ENCODE data around the gene FAM3A.
A peak's percentile ranks its signal among the peaks of the same experiment; 100 is the strongest.

The FAM3A gene

GRCh38 chrX:154526901-154527675 lies 11.1 kb upstream of the FAM3A start:
- no peaks in the 10 kb centered on the region for H3K27me3 ChIP-seq (ENCODE audit: control insufficient read depth, low read length)
- peaks cover 14% of the 10 kb centered on the region for H3K4me1 ChIP-seq (ENCODE audit: control insufficient read depth, low read length)
- H3K36me3 ChIP-seq (ENCODE audit: control insufficient read depth, low read length): no peaks in the 10 kb centered on the region
- H3K79me2 ChIP-seq (ENCODE audit: control insufficient read depth, low read length): no peaks in the 10 kb centered on the region
- no peaks in the 10 kb centered on the region for H3K9me2 ChIP-seq (replicated peaks; ENCODE audit: control insufficient read depth, low read length)
- peak overlapping the region; percentile 37; the same call in 1 of the 2 replicates for H3K27ac ChIP-seq (ENCODE audit: low read depth, low read length)
- H3K4me2 ChIP-seq (ENCODE audit: low read length): peak overlapping the region; percentile 75
- H4K20me1 ChIP-seq (ENCODE audit: control insufficient read depth, insufficient read depth, low read depth, low read length): no peaks in the 10 kb centered on the region
- no peaks in the 10 kb centered on the region for H3F3A ChIP-seq (ENCODE audit: control insufficient read depth, insufficient read depth)
- peak overlapping the region; percentile 68 for H3K4me3 ChIP-seq (ENCODE audit: low read length)
- TF ChIP-seq EZH2phosphoT487 (IDR thresholded peaks at IDR 0.05; ENCODE audit: borderline replicate concordance, low read length): no peak
- TF ChIP-seq, protein P1, sequence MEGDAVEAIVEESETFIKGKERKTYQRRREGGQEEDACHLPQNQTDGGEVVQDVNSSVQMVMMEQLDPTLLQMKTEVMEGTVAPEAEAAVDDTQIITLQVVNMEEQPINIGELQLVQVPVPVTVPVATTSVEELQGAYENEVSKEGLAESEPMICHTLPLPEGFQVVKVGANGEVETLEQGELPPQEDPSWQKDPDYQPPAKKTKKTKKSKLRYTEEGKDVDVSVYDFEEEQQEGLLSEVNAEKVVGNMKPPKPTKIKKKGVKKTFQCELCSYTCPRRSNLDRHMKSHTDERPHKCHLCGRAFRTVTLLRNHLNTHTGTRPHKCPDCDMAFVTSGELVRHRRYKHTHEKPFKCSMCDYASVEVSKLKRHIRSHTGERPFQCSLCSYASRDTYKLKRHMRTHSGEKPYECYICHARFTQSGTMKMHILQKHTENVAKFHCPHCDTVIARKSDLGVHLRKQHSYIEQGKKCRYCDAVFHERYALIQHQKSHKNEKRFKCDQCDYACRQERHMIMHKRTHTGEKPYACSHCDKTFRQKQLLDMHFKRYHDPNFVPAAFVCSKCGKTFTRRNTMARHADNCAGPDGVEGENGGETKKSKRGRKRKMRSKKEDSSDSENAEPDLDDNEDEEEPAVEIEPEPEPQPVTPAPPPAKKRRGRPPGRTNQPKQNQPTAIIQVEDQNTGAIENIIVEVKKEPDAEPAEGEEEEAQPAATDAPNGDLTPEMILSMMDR (IDR thresholded peaks at IDR 0.05; ENCODE audit: low read depth, low read length, poor library complexity, severe bottlenecking): peak; percentile 42
- no peaks in the 10 kb centered on the region for H3K9me3 ChIP-seq (ENCODE audit: control insufficient read depth, insufficient read depth, low read length)

DNA sequence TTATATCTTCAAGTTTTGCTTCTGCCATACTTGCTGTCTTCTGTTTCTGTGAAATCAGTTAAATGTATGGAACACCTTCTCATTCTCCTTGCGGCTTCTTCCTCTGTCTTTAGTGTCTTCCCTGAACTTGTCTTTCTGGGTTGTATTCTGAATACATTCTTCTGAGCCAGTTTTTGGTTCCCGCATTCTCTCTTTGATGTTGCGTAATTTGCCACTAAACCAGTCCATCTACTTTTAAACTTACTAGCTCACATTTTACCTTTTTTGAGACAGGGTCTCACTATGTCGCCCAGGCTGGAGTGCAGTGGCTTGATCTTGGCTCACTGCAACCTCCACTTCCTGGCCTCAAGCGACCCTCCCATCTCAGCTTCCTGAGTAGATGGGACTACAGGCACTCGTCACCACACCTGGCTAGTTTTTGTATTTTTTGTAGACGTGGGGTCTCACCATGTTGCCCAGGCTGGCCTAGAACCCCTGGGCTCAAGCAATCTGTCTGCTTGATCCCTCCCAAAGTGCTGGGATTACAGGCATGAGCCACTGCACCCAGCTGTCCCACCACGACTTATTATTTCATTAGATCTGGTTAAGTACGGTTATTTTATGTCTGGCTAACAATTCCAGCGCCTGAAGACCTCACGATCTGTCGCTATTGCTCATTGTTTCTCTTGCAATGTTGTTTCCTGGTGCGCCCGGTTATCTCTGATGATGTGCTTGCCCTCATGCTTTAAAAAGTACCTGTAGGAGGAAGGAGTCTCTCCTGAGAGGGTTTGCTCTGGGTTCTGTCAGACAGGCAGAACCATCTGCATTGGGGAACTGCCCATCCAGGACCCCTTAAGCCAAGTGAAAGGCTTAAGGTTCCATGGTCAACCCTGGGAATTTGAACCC lies 9.8 kb upstream of the FAM3A start:
- Histone ChIP-seq H3K27me3 (ENCODE audit: control insufficient read depth, low read length) (no peaks in the 10 kb centered on the region), H3F3A (ENCODE audit: control insufficient read depth, insufficient read depth) (no peaks in the 10 kb centered on the region), H3K79me2 (ENCODE audit: control insufficient read depth, low read length) (no peaks in the 10 kb centered on the region), H3K4me1 (ENCODE audit: control insufficient read depth, low read length) (peaks cover 14% of the 10 kb centered on the region), H3K9me2 (replicated peaks; ENCODE audit: control insufficient read depth, low read length) (no peaks in the 10 kb centered on the region), H3K36me3 (ENCODE audit: control insufficient read depth, low read length) (no peaks in the 10 kb centered on the region), H3K9me3 (ENCODE audit: control insufficient read depth, insufficient read depth, low read length) (no peaks in the 10 kb centered on the region), H3K4me2 (ENCODE audit: low read length) (no peak overlapping the region), H3K27ac (ENCODE audit: low read depth, low read length) (no peak overlapping the region), H4K20me1 (ENCODE audit: control insufficient read depth, insufficient read depth, low read depth, low read length) (no peaks in the 10 kb centered on the region), H3K4me3 (ENCODE audit: low read length) (no peak overlapping the region)
- no peak for TF ChIP-seq EZH2phosphoT487 (IDR thresholded peaks at IDR 0.05; ENCODE audit: borderline replicate concordance, low read length)
- TF ChIP-seq, protein P1 (IDR thresholded peaks at IDR 0.05; ENCODE audit: low read depth, low read length, poor library complexity, severe bottlenecking): no peak

DNA sequence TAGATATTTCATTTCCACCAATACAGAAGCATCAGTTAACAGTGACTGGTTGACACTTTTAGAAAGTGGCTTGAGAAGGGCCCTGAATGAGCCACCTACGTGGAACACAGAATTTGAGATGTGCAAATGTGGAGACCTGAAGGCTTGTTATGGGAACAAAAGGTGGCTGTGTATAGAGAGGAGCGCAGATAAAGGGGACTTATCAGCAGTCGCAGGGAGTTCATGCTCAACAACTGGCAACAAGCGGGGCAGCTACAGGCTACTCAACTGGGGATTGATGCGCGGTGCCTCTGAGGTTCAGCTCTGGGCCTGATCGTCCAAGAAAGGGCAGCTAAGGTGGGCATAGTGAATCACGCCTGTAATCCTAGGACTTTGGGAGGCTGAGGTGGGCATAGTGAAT lies 3.4 kb upstream of the FAM3A start:
- peaks cover 14% of the 10 kb centered on the region for H3K4me1 ChIP-seq (ENCODE audit: control insufficient read depth, low read length)
- no peaks in the 10 kb centered on the region for H3K27me3 ChIP-seq (ENCODE audit: control insufficient read depth, low read length)
- H3K9me2 ChIP-seq (replicated peaks; ENCODE audit: control insufficient read depth, low read length): no peaks in the 10 kb centered on the region
- H3F3A ChIP-seq (ENCODE audit: control insufficient read depth, insufficient read depth): no peaks in the 10 kb centered on the region
- no peak overlapping the region for H3K27ac ChIP-seq (ENCODE audit: low read depth, low read length)
- peaks cover 12% of the 10 kb centered on the region for H3K79me2 ChIP-seq (ENCODE audit: control insufficient read depth, low read length)
- H3K36me3 ChIP-seq (ENCODE audit: control insufficient read depth, low read length): no peaks in the 10 kb centered on the region
- H3K9me3 ChIP-seq (ENCODE audit: control insufficient read depth, insufficient read depth, low read length): no peaks in the 10 kb centered on the region
- no peaks in the 10 kb centered on the region for H4K20me1 ChIP-seq (ENCODE audit: control insufficient read depth, insufficient read depth, low read depth, low read length)
- H3K4me2 ChIP-seq (ENCODE audit: low read length): no peak overlapping the region
- H3K4me3 ChIP-seq (ENCODE audit: low read length): no peak overlapping the region
- TF ChIP-seq EZH2phosphoT487 (IDR thresholded peaks at IDR 0.05; ENCODE audit: borderline replicate concordance, low read length): no peak
- TF ChIP-seq, protein P1 (IDR thresholded peaks at IDR 0.05; ENCODE audit: low read depth, low read length, poor library complexity, severe bottlenecking): no peak

Measured in DOHH2 (cell line).